Lower lobe of right lung (tissue), 2 donors: ENCODE results near the gene DOP1A. TPM values are rescaled to one million over a fixed set of nuclear protein-coding genes. Genes with fewer than 3 reads are reported as not detected.

Experiments
- ATAC-seq, 2 donors: fragments of 200-7000 bp; cut with Tn5 transposase; one replicate each; pipeline ENCODE4 v1.9.1; 2020 to 2022; ENCODE audit warnings: mild to moderate bottlenecking in 2 of 2, moderate library complexity in 2 of 2
- DNase-seq: peaks from one replicate; pipeline ENCODE4 v3.0.0-alpha.2; 2020
- H3K27ac ChIP-seq: fragments of 200-600 bp; one replicate; pipeline ENCODE4 v1.8.0; 2022
- H3K27me3 ChIP-seq: fragments of 200-600 bp; one replicate; pipeline ENCODE4 v1.8.0; 2022; ENCODE audit warnings: low read depth
- H3K36me3 ChIP-seq: fragments of 200-600 bp; one replicate; pipeline ENCODE4 v1.8.0; 2022; ENCODE audit warnings: mild to moderate bottlenecking
- H3K4me1 ChIP-seq: fragments of 200-600 bp; one replicate; pipeline ENCODE4 v1.8.0; 2022
- H3K4me3 ChIP-seq: fragments of 200-600 bp; one replicate; pipeline ENCODE4 v1.8.0; 2022; ENCODE audit warnings: mild to moderate bottlenecking
- H3K9me3 ChIP-seq: fragments of 200-600 bp; one replicate; pipeline ENCODE4 v1.8.0; 2022
- CTCF ChIP-seq: fragments of 200-600 bp; IDR thresholded peaks from one replicate; pipeline ENCODE4 v1.8.0; 2022; ENCODE audit warnings: antibody characterized with exemption, mild to moderate bottlenecking
- intact Hi-C: fragments of 100-400 bp; cut with DNase I; formaldehyde crosslinking; loops from one replicate; pipeline ENCODE4 v1.11.0; 2022
- total RNA-seq: library from RNA; stranded (reverse); fragmentation: NEBNext Ultra II Directional; extraction: Animal tissue kit (Norgen Biotek cat#: 25700); gene quantifications from one replicate; pipeline ENCODE4 v1.2.1, GENCODE V29; 2021
- donor health status: DM: no; HTN: yes; CAD: no; lungs with severe emphysema.

DOP1A gene
- total RNA-seq, 1 donor from 2014 or later: 26.3 TPM

DNA sequence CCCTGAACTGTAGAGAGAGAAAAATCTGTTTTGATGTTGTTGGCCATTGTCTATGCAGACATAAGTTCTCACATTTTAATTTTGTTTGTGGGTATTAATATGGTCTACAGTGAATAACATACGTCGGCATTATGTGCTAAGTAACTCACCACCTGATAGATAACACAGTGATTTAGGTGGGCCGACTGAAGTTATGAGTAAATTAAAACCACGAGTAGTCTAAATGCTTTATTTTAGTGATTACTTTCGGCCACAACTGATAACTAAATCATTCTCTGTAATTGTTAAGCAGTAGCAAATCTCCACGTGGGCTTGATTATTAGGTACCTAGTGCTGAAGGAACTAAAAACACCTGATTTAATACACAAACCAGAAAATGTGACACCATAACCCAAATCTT is 1.1 kb downstream of the DOP1A start:
- intact Hi-C loops: no loop called here
- no peak overlapping the region for H3K27ac ChIP-seq
- H3K36me3 ChIP-seq: no peaks in the 10 kb centered on the region
- H3K9me3 ChIP-seq: no peaks in the 10 kb centered on the region
- no peak for ATAC-seq
- peak overlapping the region; percentile 93 for H3K4me3 ChIP-seq
- peaks cover 48% of the 10 kb centered on the region for H3K4me1 ChIP-seq
- TF ChIP-seq CTCF: no peak
- H3K27me3 ChIP-seq: no peaks in the 10 kb centered on the region
- no peak for DNase-seq

DNA sequence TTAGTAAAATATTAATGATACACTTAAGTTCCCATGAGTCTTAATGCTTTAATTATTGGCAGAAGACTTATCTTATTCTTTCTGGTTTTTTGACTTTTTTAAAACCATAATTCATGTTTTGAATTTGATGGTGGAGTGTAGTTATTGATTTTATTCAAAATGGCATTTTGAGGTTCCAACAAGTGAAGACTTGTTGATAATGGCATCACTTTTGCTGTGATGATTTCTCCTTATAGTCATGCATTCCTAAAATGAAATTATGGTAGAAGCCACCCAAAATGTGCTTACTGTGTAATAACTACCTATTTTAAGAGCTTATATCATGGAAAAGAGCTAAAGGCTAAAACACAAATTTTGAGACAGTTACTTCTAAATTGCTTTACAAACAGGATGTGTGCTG is 2.2 kb downstream of the DOP1A start:
- no peak for TF ChIP-seq CTCF
- H3K27me3 ChIP-seq: no peaks in the 10 kb centered on the region
- peaks cover 44% of the 10 kb centered on the region for H3K4me1 ChIP-seq
- DNase-seq (no peak), ATAC-seq (no peak)
- H3K27ac ChIP-seq: no peak overlapping the region
- H3K9me3 ChIP-seq: no peaks in the 10 kb centered on the region
- no peaks in the 10 kb centered on the region for H3K36me3 ChIP-seq
- intact Hi-C loops: no loop called here
- H3K4me3 ChIP-seq: no peak overlapping the region

GRCh38 chr6:83071023-83071422 is 3.6 kb downstream of the DOP1A start:
- DNase-seq (no peak), ATAC-seq (no peak)
- peaks cover 40% of the 10 kb centered on the region for H3K4me1 ChIP-seq
- TF ChIP-seq CTCF: no peak
- peak overlapping the region; percentile 46 for H3K27ac ChIP-seq
- H3K27me3 ChIP-seq: no peaks in the 10 kb centered on the region
- H3K36me3 ChIP-seq: no peaks in the 10 kb centered on the region
- intact Hi-C loops: no loop called here
- no peak overlapping the region for H3K4me3 ChIP-seq
- H3K9me3 ChIP-seq: no peaks in the 10 kb centered on the region

GRCh38 chr6:83071707-83072106 is 4.2 kb downstream of the DOP1A start:
- no peaks in the 10 kb centered on the region for H3K9me3 ChIP-seq
- H3K4me1 ChIP-seq: peaks cover 40% of the 10 kb centered on the region
- no peak overlapping the region for H3K27ac ChIP-seq
- intact Hi-C loops: no loop called here
- TF ChIP-seq CTCF: no peak
- no peak for DNase-seq
- no peak overlapping the region for H3K4me3 ChIP-seq
- H3K27me3 ChIP-seq: no peaks in the 10 kb centered on the region
- no peaks in the 10 kb centered on the region for H3K36me3 ChIP-seq
- ATAC-seq: no peak

DNA sequence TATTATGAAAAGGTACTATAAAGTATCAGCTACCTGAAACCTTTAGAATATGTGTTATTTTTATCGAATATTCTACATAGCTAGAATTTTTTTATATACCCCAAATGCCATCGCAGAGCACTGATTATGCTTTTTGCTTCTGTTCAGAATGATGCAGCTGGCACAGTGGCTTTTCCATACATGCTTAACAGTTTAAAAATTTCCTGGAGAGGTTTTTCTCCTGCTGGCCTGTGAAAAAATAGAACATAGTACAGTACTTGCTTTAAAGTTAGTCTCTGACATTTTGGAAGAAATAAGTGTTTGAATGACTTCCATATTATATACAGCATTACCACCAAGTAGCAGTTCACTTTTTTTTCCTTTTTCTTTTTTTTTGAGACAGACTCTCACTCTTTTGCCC is 5.3 kb downstream of the DOP1A start:
- intact Hi-C loops: no loop called here
- ATAC-seq (no peak), DNase-seq (no peak)
- Histone ChIP-seq H3K9me3 (no peaks in the 10 kb centered on the region), H3K27me3 (no peaks in the 10 kb centered on the region), H3K27ac (no peak overlapping the region), H3K36me3 (no peaks in the 10 kb centered on the region), H3K4me1 (peaks cover 40% of the 10 kb centered on the region), H3K4me3 (no peak overlapping the region)
- TF ChIP-seq CTCF: no peak

DNA sequence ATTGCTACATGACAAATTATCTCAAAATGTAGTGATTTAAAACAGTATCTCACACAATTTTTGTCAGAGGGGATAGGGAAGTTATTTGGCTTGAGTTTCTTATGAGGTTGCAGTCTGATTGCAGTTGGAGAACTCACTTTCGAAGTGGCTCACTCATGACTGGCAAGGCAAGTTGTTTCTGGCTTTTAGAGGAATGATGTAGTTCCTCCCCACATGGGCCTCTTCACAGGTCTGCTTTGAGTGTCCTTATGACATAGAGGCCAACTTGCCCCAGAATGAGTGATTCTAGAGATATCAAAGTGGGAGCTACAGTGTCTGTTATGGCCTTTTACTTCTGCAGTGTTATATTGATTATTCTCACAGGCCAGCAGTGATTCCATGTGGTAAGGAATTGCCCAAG is 6.1 kb downstream of the DOP1A start:
- H3K9me3 ChIP-seq: no peaks in the 10 kb centered on the region
- no peak for TF ChIP-seq CTCF
- peaks cover 35% of the 10 kb centered on the region for H3K4me1 ChIP-seq
- no peaks in the 10 kb centered on the region for H3K36me3 ChIP-seq
- no peaks in the 10 kb centered on the region for H3K27me3 ChIP-seq
- H3K27ac ChIP-seq: no peak overlapping the region
- H3K4me3 ChIP-seq: no peak overlapping the region
- ATAC-seq (peak; percentile 45 to 51), DNase-seq (no peak)
- intact Hi-C loops: no loop called here
